HEK293 (cell line): Measurements from ENCODE around the gene SMIM24.
A peak's percentile ranks its signal among the peaks of the same experiment; 100 is the strongest.

Experiments used
- CTCF ChIA-PET: fragments of 350-600 bp; formaldehyde crosslinking; extraction: SDS; loops from one replicate; lab custom pipeline; 2021; ENCODE audit warnings: antibody characterized with exemption; lab: Yijun Ruan, JAX
- POLR2A ChIA-PET: fragments of 300-600 bp; formaldehyde crosslinking; extraction: SDS; loops from one replicate; lab custom pipeline; 2020; ENCODE audit warnings: antibody characterized with exemption, inconsistent platforms; lab: Yijun Ruan, JAX
- H3K27ac ChIP-seq: fragments of 200-500 bp; sonication (Bioruptor generic); 2 replicates; pipeline ENCODE4 v1.5.1; 2014; ENCODE audit warnings: low read depth, low read length, control low read depth, inconsistent platforms; ENCODE audit errors: extremely low read depth
- H3K36me3 ChIP-seq, 2 experiments: fragments of 200-500 bp in 1 of 2; sonication (Bioruptor generic) in 1 of 2; 1 replicate in 1 of 2; 2 replicates in 1 of 2; pipeline ENCODE4 v1.5.1; 2014 to 2017; ENCODE audit warnings: inconsistent platforms in 2 of 2, low read length in 2 of 2; ENCODE audit not compliant: control insufficient read depth in 2 of 2, insufficient read depth in 1 of 2
- H3K4me1 ChIP-seq: fragments of 200-500 bp; sonication (Bioruptor generic); 2 replicates; pipeline ENCODE4 v1.5.1; 2014; ENCODE audit warnings: mild to moderate bottlenecking, low read length, inconsistent platforms; ENCODE audit not compliant: control insufficient read depth, insufficient read depth
- H3K4me3 ChIP-seq: 2 replicates; pipeline ENCODE4 v1.5.1; 2011; ENCODE audit warnings: low read depth, mild to moderate bottlenecking, control low read depth, low read length, moderate library complexity
- H3K9me3 ChIP-seq: fragments of 200-500 bp; sonication (Bioruptor generic); 2 replicates; pipeline ENCODE4 v1.5.1; 2014; ENCODE audit warnings: low read depth, low read length, inconsistent platforms; ENCODE audit not compliant: control insufficient read depth, insufficient read depth
- ELK4 ChIP-seq: IDR thresholded peaks from 2 replicates; pipeline ENCODE4 v1.6.1; 2011; ENCODE audit warnings: mild to moderate bottlenecking, low read depth, low read length, borderline replicate concordance
- GLIS1 ChIP-seq: fragments of 450-650 bp; formaldehyde crosslinking; IDR thresholded peaks from 2 replicates; pipeline ENCODE4 v1.5.1; 2016; ENCODE audit warnings: missing biosample characterization, missing genetic modification characterization
- INSM2 ChIP-seq: fragments of 450-650 bp; formaldehyde crosslinking; IDR thresholded peaks from 2 replicates; pipeline ENCODE4 v1.5.1; 2016; ENCODE audit warnings: missing biosample characterization, missing genetic modification characterization
- OSR2 ChIP-seq: fragments of 450-650 bp; formaldehyde crosslinking; IDR thresholded peaks from 2 replicates; pipeline ENCODE4 v1.5.1; 2016; ENCODE audit warnings: missing biosample characterization, missing genetic modification characterization
- PBX3 ChIP-seq: sonication (generic); formaldehyde crosslinking; IDR thresholded peaks from 2 replicates; pipeline ENCODE4 v1.8.1; 2022; ENCODE audit warnings: mild to moderate bottlenecking, moderate library complexity, missing genetic modification reagents
- SCRT1 ChIP-seq: fragments of 450-650 bp; formaldehyde crosslinking; IDR thresholded peaks from 2 replicates; pipeline ENCODE4 v1.5.1; 2016; ENCODE audit warnings: missing biosample characterization, missing genetic modification characterization, borderline replicate concordance
- ZBTB8A ChIP-seq: fragments of 450-650 bp; formaldehyde crosslinking; IDR thresholded peaks from 2 replicates; pipeline ENCODE4 v1.5.1; 2016; ENCODE audit warnings: missing biosample characterization, missing genetic modification characterization
- ZEB2 ChIP-seq: fragments of 450-650 bp; formaldehyde crosslinking; IDR thresholded peaks from 2 replicates; pipeline ENCODE4 v1.5.1; 2016; ENCODE audit warnings: missing biosample characterization, missing genetic modification characterization
- ZNF112 ChIP-seq: fragments of 450-650 bp; formaldehyde crosslinking; IDR thresholded peaks from 2 replicates; pipeline ENCODE4 v1.5.0; 2017; ENCODE audit warnings: missing biosample characterization, missing genetic modification characterization
- ZNF121 ChIP-seq: fragments of 450-650 bp; formaldehyde crosslinking; IDR thresholded peaks from 2 replicates; pipeline ENCODE4 v1.5.1; 2016; ENCODE audit warnings: missing biosample characterization, missing genetic modification characterization
- ZNF2 ChIP-seq: fragments of 450-650 bp; formaldehyde crosslinking; IDR thresholded peaks from 2 replicates; pipeline ENCODE4 v1.5.1; 2016; ENCODE audit warnings: missing biosample characterization, missing genetic modification characterization
- ZNF324 ChIP-seq: fragments of 450-650 bp; formaldehyde crosslinking; IDR thresholded peaks from 2 replicates; pipeline ENCODE4 v1.5.1; 2016; ENCODE audit warnings: missing biosample characterization, missing genetic modification characterization
- ZNF341 ChIP-seq: fragments of 450-650 bp; formaldehyde crosslinking; IDR thresholded peaks from 2 replicates; pipeline ENCODE4; 2016; ENCODE audit warnings: low read depth, missing biosample characterization, missing genetic modification characterization
- ZNF391 ChIP-seq: fragments of 450-650 bp; formaldehyde crosslinking; IDR thresholded peaks from 2 replicates; pipeline ENCODE4 v1.5.1; 2016; ENCODE audit warnings: low read depth, missing biosample characterization, missing genetic modification characterization, borderline replicate concordance
- ZNF394 ChIP-seq: fragments of 450-650 bp; formaldehyde crosslinking; IDR thresholded peaks from 2 replicates; pipeline ENCODE4 v1.5.1; 2016; ENCODE audit warnings: missing biosample characterization, missing genetic modification characterization, mild to moderate bottlenecking, moderate library complexity, borderline replicate concordance
- ZNF561 ChIP-seq: fragments of 450-650 bp; IDR thresholded peaks from 2 replicates; pipeline ENCODE4 v1.5.1; 2018; ENCODE audit warnings: missing biosample characterization, missing genetic modification characterization, borderline replicate concordance
- ZNF624 ChIP-seq: fragments of 450-650 bp; formaldehyde crosslinking; IDR thresholded peaks from 2 replicates; pipeline ENCODE4 v1.5.1; 2017; ENCODE audit warnings: missing biosample characterization, missing genetic modification characterization
- ZNF664 ChIP-seq: fragments of 450-650 bp; formaldehyde crosslinking; IDR thresholded peaks from 2 replicates; pipeline ENCODE4 v1.5.1; 2016; ENCODE audit warnings: missing biosample characterization, missing genetic modification characterization
- ZNF776 ChIP-seq: fragments of 450-650 bp; formaldehyde crosslinking; IDR thresholded peaks from 2 replicates; pipeline ENCODE4 v1.5.0; 2017; ENCODE audit warnings: missing biosample characterization, missing genetic modification characterization, borderline replicate concordance
- ZNF777 ChIP-seq: fragments of 450-650 bp; formaldehyde crosslinking; IDR thresholded peaks from 2 replicates; pipeline ENCODE4 v1.5.1; 2017; ENCODE audit warnings: missing biosample characterization, missing genetic modification characterization, borderline replicate concordance
- ZNF785 ChIP-seq: fragments of 450-650 bp; formaldehyde crosslinking; IDR thresholded peaks from 2 replicates; pipeline ENCODE4 v1.5.1; 2016; ENCODE audit warnings: missing biosample characterization, missing genetic modification characterization
- ZSCAN16 ChIP-seq: fragments of 450-650 bp; formaldehyde crosslinking; IDR thresholded peaks from 2 replicates; pipeline ENCODE4 v1.5.1; 2016; ENCODE audit warnings: missing biosample characterization, missing genetic modification characterization
- ZSCAN30 ChIP-seq: fragments of 450-650 bp; IDR thresholded peaks from 2 replicates; pipeline ENCODE4 v1.5.1; 2018; ENCODE audit warnings: missing biosample characterization, mild to moderate bottlenecking, missing genetic modification characterization, moderate library complexity
- TF ChIP-seq, protein P1 (sequence below): fragments of 450-650 bp; formaldehyde crosslinking; IDR thresholded peaks from 2 replicates; pipeline ENCODE4 v1.5.1; 2016; ENCODE audit warnings: missing biosample characterization, missing genetic modification characterization
- TF ChIP-seq, protein P2 (sequence below): fragments of 450-650 bp; formaldehyde crosslinking; IDR thresholded peaks from 2 replicates; pipeline ENCODE4 v1.5.1; 2016; ENCODE audit warnings: missing biosample characterization, missing genetic modification characterization
- TF ChIP-seq, protein P3 (sequence below): fragments of 450-650 bp; formaldehyde crosslinking; IDR thresholded peaks from 2 replicates; pipeline ENCODE4 v1.5.1; 2016; ENCODE audit warnings: missing biosample characterization, missing genetic modification characterization

SMIM24 gene

GRCh38 chr19:3434630-3435553 lies 45.4 kb downstream of the SMIM24 start:
- peak overlapping the region; percentile 57 for H3K4me3 ChIP-seq
- H3K4me1 ChIP-seq, result no peaks in the 10 kb centered on the region
- POLR2A ChIA-PET, result interaction anchor here (0.5 to 1.2 kb wide), 4 partner anchors 15 to 484 kb away, joined by 3 to 7 read pairs (median 4); no protein-coding TSS in a partner anchor
- CTCF ChIA-PET, result interaction anchor here (0.6 to 0.7 kb wide), 3 partner anchors 8 to 1414 kb away, joined by 3 to 4 read pairs (median 3); no protein-coding TSS in a partner anchor
- H3K36me3 ChIP-seq, result peaks cover 4 to 26% of the 10 kb centered on the region in 2 experiments; a peak in 2 of 3 replicates
- H3K9me3 ChIP-seq, result no peaks in the 10 kb centered on the region
- H3K27ac ChIP-seq, result peak overlapping the region; percentile 81
- TF ChIP-seq GLIS1 (tag by site-specific recombination), result peak; percentile 56
- no peak for TF ChIP-seq ZNF624 (tag by site-specific recombination)
- TF ChIP-seq ZNF121, result 0 out of 2 replicates have a peak, but pooled peaks have one; percentile 53
- peak; percentile 62; the same call in 1 of the 2 replicates for TF ChIP-seq ZNF561 (tag by site-specific recombination)
- peak; percentile 90; the same call in 1 of the 2 replicates for TF ChIP-seq ZNF2
- TF ChIP-seq ZNF341 (tag by site-specific recombination), result peak; percentile 98
- TF ChIP-seq ZNF777 (tag by site-specific recombination), result peak; percentile 83; the same call in 1 of the 2 replicates
- TF ChIP-seq ZNF112 (tag by site-specific recombination), result no peak
- TF ChIP-seq INSM2 (tag by site-specific recombination), result peak; percentile 21; the same call in 1 of the 2 replicates
- TF ChIP-seq SCRT1 (tag by site-specific recombination), result peak; percentile 77
- TF ChIP-seq ZNF785 (tag by site-specific recombination), result 0 out of 2 replicates have a peak, but pooled peaks have one; percentile 37
- TF ChIP-seq ZNF394 (tag by site-specific recombination), result peak; percentile 80; the same call in 1 of the 2 replicates
- TF ChIP-seq ZNF664 (tag by site-specific recombination), result 0 out of 2 replicates have a peak, but pooled peaks have one; percentile 29
- 0 out of 2 replicates have a peak, but pooled peaks have one; percentile 35 for TF ChIP-seq ZNF391 (tag by site-specific recombination)
- no peak for TF ChIP-seq ZSCAN16 (tag by site-specific recombination)
- TF ChIP-seq, protein P1, sequence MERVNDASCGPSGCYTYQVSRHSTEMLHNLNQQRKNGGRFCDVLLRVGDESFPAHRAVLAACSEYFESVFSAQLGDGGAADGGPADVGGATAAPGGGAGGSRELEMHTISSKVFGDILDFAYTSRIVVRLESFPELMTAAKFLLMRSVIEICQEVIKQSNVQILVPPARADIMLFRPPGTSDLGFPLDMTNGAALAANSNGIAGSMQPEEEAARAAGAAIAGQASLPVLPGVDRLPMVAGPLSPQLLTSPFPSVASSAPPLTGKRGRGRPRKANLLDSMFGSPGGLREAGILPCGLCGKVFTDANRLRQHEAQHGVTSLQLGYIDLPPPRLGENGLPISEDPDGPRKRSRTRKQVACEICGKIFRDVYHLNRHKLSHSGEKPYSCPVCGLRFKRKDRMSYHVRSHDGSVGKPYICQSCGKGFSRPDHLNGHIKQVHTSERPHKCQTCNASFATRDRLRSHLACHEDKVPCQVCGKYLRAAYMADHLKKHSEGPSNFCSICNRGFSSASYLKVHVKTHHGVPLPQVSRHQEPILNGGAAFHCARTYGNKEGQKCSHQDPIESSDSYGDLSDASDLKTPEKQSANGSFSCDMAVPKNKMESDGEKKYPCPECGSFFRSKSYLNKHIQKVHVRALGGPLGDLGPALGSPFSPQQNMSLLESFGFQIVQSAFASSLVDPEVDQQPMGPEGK (tag by site-specific recombination), result peak; percentile 99
- TF ChIP-seq OSR2 (tag by site-specific recombination), result peak; percentile 34; the same call in 1 of the 2 replicates
- peak; percentile 79; the same call in 1 of the 2 replicates for TF ChIP-seq PBX3 (CRISPR knock-in tag)
- TF ChIP-seq, protein P2, sequence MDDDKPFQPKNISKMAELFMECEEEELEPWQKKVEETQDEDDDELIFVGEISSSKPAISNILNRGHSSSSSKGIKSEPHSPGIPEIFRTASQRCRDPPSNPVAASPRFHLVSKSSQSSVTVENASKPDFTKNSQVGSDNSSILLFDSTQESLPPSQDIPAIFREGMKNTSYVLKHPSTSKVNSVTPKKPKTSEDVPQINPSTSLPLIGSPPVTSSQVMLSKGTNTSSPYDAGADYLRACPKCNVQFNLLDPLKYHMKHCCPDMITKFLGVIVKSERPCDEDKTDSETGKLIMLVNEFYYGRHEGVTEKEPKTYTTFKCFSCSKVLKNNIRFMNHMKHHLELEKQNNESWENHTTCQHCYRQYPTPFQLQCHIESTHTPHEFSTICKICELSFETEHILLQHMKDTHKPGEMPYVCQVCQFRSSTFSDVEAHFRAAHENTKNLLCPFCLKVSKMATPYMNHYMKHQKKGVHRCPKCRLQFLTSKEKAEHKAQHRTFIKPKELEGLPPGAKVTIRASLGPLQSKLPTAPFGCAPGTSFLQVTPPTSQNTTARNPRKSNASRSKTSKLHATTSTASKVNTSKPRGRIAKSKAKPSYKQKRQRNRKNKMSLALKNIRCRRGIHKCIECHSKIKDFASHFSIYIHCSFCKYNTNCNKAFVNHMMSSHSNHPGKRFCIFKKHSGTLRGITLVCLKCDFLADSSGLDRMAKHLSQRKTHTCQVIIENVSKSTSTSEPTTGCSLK (tag by site-specific recombination), result no peak
- TF ChIP-seq, protein P3, sequence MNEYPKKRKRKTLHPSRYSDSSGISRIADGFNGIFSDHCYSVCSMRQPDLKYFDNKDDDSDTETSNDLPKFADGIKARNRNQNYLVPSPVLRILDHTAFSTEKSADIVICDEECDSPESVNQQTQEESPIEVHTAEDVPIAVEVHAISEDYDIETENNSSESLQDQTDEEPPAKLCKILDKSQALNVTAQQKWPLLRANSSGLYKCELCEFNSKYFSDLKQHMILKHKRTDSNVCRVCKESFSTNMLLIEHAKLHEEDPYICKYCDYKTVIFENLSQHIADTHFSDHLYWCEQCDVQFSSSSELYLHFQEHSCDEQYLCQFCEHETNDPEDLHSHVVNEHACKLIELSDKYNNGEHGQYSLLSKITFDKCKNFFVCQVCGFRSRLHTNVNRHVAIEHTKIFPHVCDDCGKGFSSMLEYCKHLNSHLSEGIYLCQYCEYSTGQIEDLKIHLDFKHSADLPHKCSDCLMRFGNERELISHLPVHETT, result peak; percentile 89
- no peak for TF ChIP-seq ZNF776 (tag by site-specific recombination)
- TF ChIP-seq ZEB2 (tag by site-specific recombination), result no peak; the same call in 1 of the 2 replicates
- TF ChIP-seq ELK4, result peak; percentile 89
- 0 out of 2 replicates have a peak, but pooled peaks have one; percentile 28 for TF ChIP-seq ZSCAN30 (tag by site-specific recombination)
- TF ChIP-seq ZNF324, result peak; percentile 78
- TF ChIP-seq ZBTB8A, result peak; percentile 94
